ENCODE measurements around the gene TMPRSS7.
"Not testable (repeated sequence)": the region's sequence is repeated elsewhere in the genome, so short reads cannot be mapped to it uniquely, and the experiment has no call there.

TMPRSS7 gene

GRCh38 chr3:112032098-112032731 is 2.3 kb upstream of the TMPRSS7 start:
- no peaks in the 10 kb centered on the region for H3K27me3 ChIP-seq (ENCODE audit: control insufficient read depth in 1 of 2, insufficient read depth in 2 of 2, low read length in 2 of 2)
- no peak overlapping the region for H3K27ac ChIP-seq (ENCODE audit: low read depth, low read length)
- no peaks in the 10 kb centered on the region for H3K4me1 ChIP-seq (ENCODE audit: control insufficient read depth in 1 of 2, insufficient read depth in 2 of 2, low read length in 2 of 2)
- H3K36me3 ChIP-seq (ENCODE audit: control insufficient read depth in 1 of 2, insufficient read depth in 2 of 2, low read length in 2 of 2): no peaks in the 10 kb centered on the region
- no peak overlapping the region for H3K9ac ChIP-seq (ENCODE audit: low read depth in 1 of 2, low read length in 2 of 2)
- H3K9me3 ChIP-seq (ENCODE audit: control insufficient read depth in 1 of 2, low read length in 2 of 2): no peaks in the 10 kb centered on the region
- no peak overlapping the region for H3K4me3 ChIP-seq (ENCODE audit: low read depth in 1 of 2, low read length in 2 of 2)

GRCh38 chr3:112035241-112035640 is 705 bp downstream of the TMPRSS7 start:
- Histone ChIP-seq H3K9me3 (ENCODE audit: control insufficient read depth in 1 of 2, low read length in 2 of 2) (no peaks in the 10 kb centered on the region), H3K4me3 (ENCODE audit: low read depth in 1 of 2, low read length in 2 of 2) (no peak overlapping the region), H3K27ac (ENCODE audit: low read depth, low read length) (no peak overlapping the region), H3K36me3 (ENCODE audit: control insufficient read depth in 1 of 2, insufficient read depth in 2 of 2, low read length in 2 of 2) (no peaks in the 10 kb centered on the region), H3K4me1 (ENCODE audit: control insufficient read depth in 1 of 2, insufficient read depth in 2 of 2, low read length in 2 of 2) (no peaks in the 10 kb centered on the region), H3K9ac (ENCODE audit: low read depth in 1 of 2, low read length in 2 of 2) (no peak overlapping the region), H3K27me3 (ENCODE audit: control insufficient read depth in 1 of 2, insufficient read depth in 2 of 2, low read length in 2 of 2) (no peaks in the 10 kb centered on the region)

GRCh38 chr3:112037194-112037593 is 2.7 kb downstream of the TMPRSS7 start:
- H3K9me3 ChIP-seq (ENCODE audit: control insufficient read depth in 1 of 2, low read length in 2 of 2); H3K27ac ChIP-seq (ENCODE audit: low read depth, low read length); H3K4me1 ChIP-seq (ENCODE audit: control insufficient read depth in 1 of 2, insufficient read depth in 2 of 2, low read length in 2 of 2); H3K27me3 ChIP-seq (ENCODE audit: control insufficient read depth in 1 of 2, insufficient read depth in 2 of 2, low read length in 2 of 2); H3K9ac ChIP-seq (ENCODE audit: low read depth in 1 of 2, low read length in 2 of 2); H3K36me3 ChIP-seq (ENCODE audit: control insufficient read depth in 1 of 2, insufficient read depth in 2 of 2, low read length in 2 of 2); H3K4me3 ChIP-seq (ENCODE audit: low read depth in 1 of 2, low read length in 2 of 2): not testable (repeated sequence)

- Histone ChIP-seq H3K9ac (ENCODE audit: low read depth in 1 of 2, low read length in 2 of 2) (no peak overlapping the region), H3K27me3 (ENCODE audit: control insufficient read depth in 1 of 2, insufficient read depth in 2 of 2, low read length in 2 of 2) (no peaks in the 10 kb centered on the region), H3K27ac (ENCODE audit: low read depth, low read length) (no peak overlapping the region), H3K36me3 (ENCODE audit: control insufficient read depth in 1 of 2, insufficient read depth in 2 of 2, low read length in 2 of 2) (no peaks in the 10 kb centered on the region), H3K4me3 (ENCODE audit: low read depth in 1 of 2, low read length in 2 of 2) (no peak overlapping the region), H3K9me3 (ENCODE audit: control insufficient read depth in 1 of 2, low read length in 2 of 2) (no peaks in the 10 kb centered on the region), H3K4me1 (ENCODE audit: control insufficient read depth in 1 of 2, insufficient read depth in 2 of 2, low read length in 2 of 2) (no peaks in the 10 kb centered on the region)
Measured at GRCh38 chr3:112038863-112039262, 4.3 kb downstream of the TMPRSS7 start.

GRCh38 chr3:112041321-112041720 is 6.8 kb downstream of the TMPRSS7 start:
- Histone ChIP-seq H3K4me1 (ENCODE audit: control insufficient read depth in 1 of 2, insufficient read depth in 2 of 2, low read length in 2 of 2) (no peaks in the 10 kb centered on the region), H3K4me3 (ENCODE audit: low read depth in 1 of 2, low read length in 2 of 2) (no peak overlapping the region), H3K27ac (ENCODE audit: low read depth, low read length) (no peak overlapping the region), H3K27me3 (ENCODE audit: control insufficient read depth in 1 of 2, insufficient read depth in 2 of 2, low read length in 2 of 2) (no peaks in the 10 kb centered on the region), H3K9me3 (ENCODE audit: control insufficient read depth in 1 of 2, low read length in 2 of 2) (no peaks in the 10 kb centered on the region), H3K9ac (ENCODE audit: low read depth in 1 of 2, low read length in 2 of 2) (no peak overlapping the region), H3K36me3 (ENCODE audit: control insufficient read depth in 1 of 2, insufficient read depth in 2 of 2, low read length in 2 of 2) (no peaks in the 10 kb centered on the region)

- Histone ChIP-seq H3K4me3 (ENCODE audit: low read depth in 1 of 2, low read length in 2 of 2) (no peak overlapping the region), H3K9ac (ENCODE audit: low read depth in 1 of 2, low read length in 2 of 2) (no peak overlapping the region), H3K36me3 (ENCODE audit: control insufficient read depth in 1 of 2, insufficient read depth in 2 of 2, low read length in 2 of 2) (no peaks in the 10 kb centered on the region), H3K27ac (ENCODE audit: low read depth, low read length) (no peak overlapping the region), H3K4me1 (ENCODE audit: control insufficient read depth in 1 of 2, insufficient read depth in 2 of 2, low read length in 2 of 2) (no peaks in the 10 kb centered on the region), H3K27me3 (ENCODE audit: control insufficient read depth in 1 of 2, insufficient read depth in 2 of 2, low read length in 2 of 2) (no peaks in the 10 kb centered on the region), H3K9me3 (ENCODE audit: control insufficient read depth in 1 of 2, low read length in 2 of 2) (no peaks in the 10 kb centered on the region)
Measured at GRCh38 chr3:112042842-112043280, 8.3 kb downstream of the TMPRSS7 start.

GRCh38 chr3:112043621-112044201 is 9.2 kb downstream of the TMPRSS7 start:
- no peak overlapping the region for H3K4me3 ChIP-seq (ENCODE audit: low read depth in 1 of 2, low read length in 2 of 2)
- H3K27ac ChIP-seq (ENCODE audit: low read depth, low read length): no peak overlapping the region
- H3K9ac ChIP-seq (ENCODE audit: low read depth in 1 of 2, low read length in 2 of 2): no peak overlapping the region

GRCh38 chr3:112046599-112046998 is 12.1 kb downstream of the TMPRSS7 start:
- Histone ChIP-seq H3K27me3 (ENCODE audit: control insufficient read depth in 1 of 2, insufficient read depth in 2 of 2, low read length in 2 of 2) (peaks cover 0 to 2% of the 10 kb centered on the region in 2 donors), H3K36me3 (ENCODE audit: control insufficient read depth in 1 of 2, insufficient read depth in 2 of 2, low read length in 2 of 2) (no peaks in the 10 kb centered on the region)

More at GRCh38 chr3:112043621-112044201, 9.2 kb downstream of the TMPRSS7 start:
- H3K4me1 ChIP-seq (ENCODE audit: control insufficient read depth in 1 of 2, insufficient read depth in 2 of 2, low read length in 2 of 2): no peaks in the 10 kb centered on the region
- no peaks in the 10 kb centered on the region for H3K36me3 ChIP-seq (ENCODE audit: control insufficient read depth in 1 of 2, insufficient read depth in 2 of 2, low read length in 2 of 2)
- H3K9me3 ChIP-seq (ENCODE audit: control insufficient read depth in 1 of 2, low read length in 2 of 2): no peaks in the 10 kb centered on the region
- H3K27me3 ChIP-seq (ENCODE audit: control insufficient read depth in 1 of 2, insufficient read depth in 2 of 2, low read length in 2 of 2): no peaks in the 10 kb centered on the region

GRCh38 chr3:112047264-112047663 is 12.7 kb downstream of the TMPRSS7 start:
- Histone ChIP-seq H3K4me3 (ENCODE audit: low read depth in 1 of 2, low read length in 2 of 2) (no peak overlapping the region), H3K4me1 (ENCODE audit: control insufficient read depth in 1 of 2, insufficient read depth in 2 of 2, low read length in 2 of 2) (no peaks in the 10 kb centered on the region), H3K9me3 (ENCODE audit: control insufficient read depth in 1 of 2, low read length in 2 of 2) (no peaks in the 10 kb centered on the region), H3K9ac (ENCODE audit: low read depth in 1 of 2, low read length in 2 of 2) (no peak overlapping the region), H3K27ac (ENCODE audit: low read depth, low read length) (no peak overlapping the region), H3K36me3 (ENCODE audit: control insufficient read depth in 1 of 2, insufficient read depth in 2 of 2, low read length in 2 of 2) (no peaks in the 10 kb centered on the region), H3K27me3 (ENCODE audit: control insufficient read depth in 1 of 2, insufficient read depth in 2 of 2, low read length in 2 of 2) (peaks cover 0 to 2% of the 10 kb centered on the region in 2 donors)

More at GRCh38 chr3:112046599-112046998, 12.1 kb downstream of the TMPRSS7 start:
- H3K9me3 ChIP-seq (ENCODE audit: control insufficient read depth in 1 of 2, low read length in 2 of 2): no peaks in the 10 kb centered on the region
- no peak overlapping the region for H3K4me3 ChIP-seq (ENCODE audit: low read depth in 1 of 2, low read length in 2 of 2)
- no peaks in the 10 kb centered on the region for H3K4me1 ChIP-seq (ENCODE audit: control insufficient read depth in 1 of 2, insufficient read depth in 2 of 2, low read length in 2 of 2)
- H3K9ac ChIP-seq (ENCODE audit: low read depth in 1 of 2, low read length in 2 of 2): no peak overlapping the region
- H3K27ac ChIP-seq (ENCODE audit: low read depth, low read length): no peak overlapping the region

- no peak overlapping the region for H3K27ac ChIP-seq (ENCODE audit: low read depth, low read length)
- H3K9me3 ChIP-seq (ENCODE audit: control insufficient read depth in 1 of 2, low read length in 2 of 2): no peaks in the 10 kb centered on the region
- no peaks in the 10 kb centered on the region for H3K4me1 ChIP-seq (ENCODE audit: control insufficient read depth in 1 of 2, insufficient read depth in 2 of 2, low read length in 2 of 2)
- H3K9ac ChIP-seq (ENCODE audit: low read depth in 1 of 2, low read length in 2 of 2): no peak overlapping the region
- H3K4me3 ChIP-seq (ENCODE audit: low read depth in 1 of 2, low read length in 2 of 2): no peak overlapping the region
- H3K27me3 ChIP-seq (ENCODE audit: control insufficient read depth in 1 of 2, insufficient read depth in 2 of 2, low read length in 2 of 2): peaks cover 0 to 2% of the 10 kb centered on the region in 2 donors
- H3K36me3 ChIP-seq (ENCODE audit: control insufficient read depth in 1 of 2, insufficient read depth in 2 of 2, low read length in 2 of 2): no peaks in the 10 kb centered on the region
Measured at GRCh38 chr3:112048911-112049310, 14.4 kb downstream of the TMPRSS7 start.
